Endothelial cell of umbilical vein (primary cell): ENCODE data around the gene FAS. TPM values are rescaled to one million over a fixed set of nuclear protein-coding genes. Genes with fewer than 3 reads are reported as not detected.

Source experiments
- BruUV-seq: library from RNA; stranded (reverse); fragments of 400-500 nt; replicated peaks from 2 replicates; lab custom pipeline; 2021; lab: Mats Ljungman, UMichigan
- CTCF ChIA-PET: fragments of 300-600, 350-600 bp; sonication (Branson Sonifier 250); formaldehyde crosslinking; loops from one replicate; lab custom pipeline; 2021; ENCODE audit warnings: antibody characterized with exemption, inconsistent platforms; lab: Charles Lee
- POLR2A ChIA-PET: fragments of 300-600, 350-600 bp; sonication (Branson Sonifier 250); formaldehyde crosslinking; loops from one replicate; lab custom pipeline; 2021; ENCODE audit warnings: antibody characterized with exemption, inconsistent platforms; lab: Charles Lee
- DNase-seq: peaks from one replicate; pipeline ENCODE4 v3.0.0-alpha.2; 2011; ENCODE audit warnings: low read depth, low spot score
- FAIRE-seq: peaks from 2 replicates; lab custom pipeline; 2011; peaks lifted over from hg19 to GRCh38; lab: Jason Lieb, UNC
- H2AFZ ChIP-seq: 2 replicates; pipeline ENCODE4 v1.6.0; 2012; ENCODE audit warnings: low read depth, low read length, control low read depth, inconsistent platforms
- H3K27ac ChIP-seq: 2 replicates; pipeline ENCODE4 v1.5.1; 2011; ENCODE audit warnings: low read depth, mild to moderate bottlenecking, control low read depth, low read length, moderate library complexity; ENCODE audit not compliant: insufficient read depth
- H3K27me3 ChIP-seq, 2 experiments: 2 replicates each; pipeline versions ENCODE4 v1.6.0 to v1.6.1; 2011; ENCODE audit warnings: low read length in 2 of 2, mixed read lengths in 1 of 2; ENCODE audit not compliant: control insufficient read depth in 2 of 2, insufficient read depth in 2 of 2
- H3K36me3 ChIP-seq, 2 experiments: 2 replicates in 1 of 2; 3 replicates in 1 of 2; pipeline ENCODE4 v1.5.1; 2011; ENCODE audit warnings: low read length in 2 of 2, mild to moderate bottlenecking in 1 of 2, moderate library complexity in 1 of 2; ENCODE audit not compliant: control insufficient read depth in 2 of 2, insufficient read depth in 2 of 2; ENCODE audit errors: extremely low read depth in 1 of 2
- H3K4me1 ChIP-seq: 3 replicates; pipeline ENCODE4 v1.5.1; 2011; ENCODE audit warnings: mild to moderate bottlenecking, low read length; ENCODE audit not compliant: control insufficient read depth, insufficient read depth; ENCODE audit errors: extremely low read depth
- H3K4me2 ChIP-seq: 2 replicates; pipeline ENCODE4 v1.6.1; 2011; ENCODE audit warnings: low read length, control low read depth, mixed read lengths; ENCODE audit not compliant: insufficient read depth
- H3K4me3 ChIP-seq, 3 experiments: fragments of 200-600 bp in 1 of 3; sonication (generic), shearing (Covaris generic) in 1 of 3; replicated peaks in 1 of 3; 2 replicates each; pipeline ENCODE4 v1.5.1; 2011 to 2016; ENCODE audit warnings: control low read depth in 3 of 3, low read length in 3 of 3, mild to moderate bottlenecking in 2 of 3, inconsistent platforms in 1 of 3, low read depth in 1 of 3, moderate library complexity in 1 of 3; ENCODE audit not compliant: insufficient read depth in 1 of 3
- H3K79me2 ChIP-seq: 2 replicates; pipeline ENCODE4 v1.6.0; 2012; ENCODE audit warnings: low read length, inconsistent platforms; ENCODE audit not compliant: control insufficient read depth, insufficient read depth
- H3K9ac ChIP-seq: replicated peaks from 2 replicates; pipeline ENCODE3; 2011; ENCODE audit warnings: low read length, control low read depth; ENCODE audit not compliant: insufficient read depth; ENCODE audit errors: extremely low read depth
- H3K9me1 ChIP-seq: replicated peaks from 3 replicates; pipeline ENCODE4 v1.6.0; 2011; ENCODE audit warnings: mild to moderate bottlenecking, low read length; ENCODE audit not compliant: control insufficient read depth, insufficient read depth; ENCODE audit errors: extremely low read depth
- H3K9me3 ChIP-seq: replicated peaks from 2 replicates; pipeline ENCODE4 v1.5.1; 2012; ENCODE audit warnings: low read length, inconsistent platforms; ENCODE audit not compliant: control insufficient read depth, insufficient read depth
- H4K20me1 ChIP-seq: replicated peaks from 2 replicates; pipeline ENCODE3; 2011; ENCODE audit warnings: mild to moderate bottlenecking, low read length; ENCODE audit not compliant: control insufficient read depth, insufficient read depth; ENCODE audit errors: extremely low read depth
- FOS ChIP-seq: IDR thresholded peaks from 2 replicates; pipeline ENCODE4 v1.6.1; 2011; ENCODE audit warnings: mild to moderate bottlenecking, low read length, moderate library complexity, borderline replicate concordance; ENCODE audit not compliant: insufficient read depth
- GATA2 ChIP-seq: IDR thresholded peaks from 2 replicates; pipeline ENCODE4 v1.7.0; 2011; ENCODE audit warnings: low read depth, mild to moderate bottlenecking, moderate library complexity, mixed read lengths, low read length; ENCODE audit not compliant: insufficient read length, insufficient read depth
- MYC ChIP-seq: IDR thresholded peaks from one replicate; pipeline ENCODE4 v1.6.1; 2011; ENCODE audit warnings: mild to moderate bottlenecking, low read depth, low read length
- POLR2A ChIP-seq: IDR thresholded peaks from 2 replicates; pipeline ENCODE4 v1.6.1; 2012; ENCODE audit warnings: low read depth, mild to moderate bottlenecking, control low read depth, low read length
- dilution Hi-C: fragments of 300-500 bp; cut with MboI; formaldehyde crosslinking; loops from one replicate; pipeline ENCODE4 v1.15.0; 2019; ENCODE audit warnings: low sequenced_read_pairs; ENCODE audit not compliant: extremely low pct_ligation_motif_present
- intact Hi-C: fragments of 100-400 bp; cut with micrococcal nuclease; formaldehyde crosslinking; loops from one replicate; pipeline ENCODE4 v1.10.0; 2022
- polyA plus RNA-seq, 4 experiments: library from polyadenylated mRNA; depleted of rRNA in 3 of 4; stranded (reverse) in 3 of 4; unstranded in 1 of 4; fragments of >200 nt; gene quantifications; 2 replicates each; pipeline versions ENCODE4 v1.2.1 to v1.2.3, GENCODE V29; 2011 to 2012; ENCODE audit warnings: missing spikeins in 1 of 4
- total RNA-seq: library from RNA; stranded (reverse); gene quantifications from 2 replicates; pipeline ENCODE4 v1.2.3, GENCODE V29; 2021
- TF ChIP-seq, protein P1 (sequence below), 2 donors: IDR thresholded peaks; 1 replicate in 1 of 2; 2 replicates in 1 of 2; pipeline ENCODE4 v1.5.1; 2011; ENCODE audit warnings: low read length in 2 of 2, mild to moderate bottlenecking in 2 of 2, moderate library complexity in 2 of 2, control low read depth in 1 of 2, inconsistent platforms in 1 of 2, low read depth in 1 of 2; ENCODE audit not compliant: insufficient read depth in 1 of 2; ENCODE audit errors: extremely low read depth in 1 of 2

The FAS gene
- total and polyA plus RNA-seq, 2 donors (not counting 3 experiments of a cell fraction or from before 2014, with no cell fraction given), result 2.0 to 6.1 TPM

DNA sequence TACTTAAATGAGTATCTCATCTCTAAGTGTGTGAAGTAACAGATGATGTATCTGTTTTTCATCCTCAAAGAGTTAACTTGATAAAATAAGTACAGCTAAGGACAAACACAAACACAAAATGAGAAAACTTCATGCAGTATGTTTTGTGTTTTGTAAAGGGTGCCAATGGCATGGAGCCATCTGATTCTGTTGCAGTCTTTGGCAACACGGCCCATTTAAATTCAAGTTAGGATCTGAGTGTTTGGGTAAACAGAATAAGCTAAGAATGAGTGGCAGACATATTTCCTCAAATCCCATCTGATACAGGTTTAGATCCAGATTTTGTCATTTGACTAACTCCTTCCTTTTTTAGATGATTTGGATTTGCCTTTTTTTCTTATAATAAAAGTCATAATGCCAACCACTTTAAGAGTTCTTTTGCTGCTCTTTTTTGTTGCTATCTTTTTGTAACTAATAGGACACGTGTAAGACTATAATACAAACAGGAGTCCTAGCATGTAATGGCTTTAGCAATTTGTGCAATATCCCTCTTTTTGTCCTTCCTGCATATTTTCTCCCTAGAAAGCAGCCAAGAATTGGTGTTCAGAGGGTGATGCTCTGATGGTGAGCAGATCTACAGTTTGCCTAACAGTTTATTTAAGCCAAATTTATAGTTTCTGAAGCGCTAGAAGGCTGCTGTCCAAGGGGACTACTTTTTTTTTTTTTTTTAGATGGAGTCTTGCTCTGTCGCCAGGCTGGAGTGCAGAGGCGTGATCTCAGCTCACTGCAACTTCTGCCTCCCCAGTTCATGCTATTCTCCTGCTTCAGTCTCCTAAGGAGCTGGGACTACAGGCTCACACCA lies 19.2 kb upstream of the FAS start:
- H3K9ac ChIP-seq, result no peak overlapping the region
- H3K4me1 ChIP-seq, result peaks cover 8% of the 10 kb centered on the region
- no peak overlapping the region for H2AFZ ChIP-seq
- FAIRE-seq (no peak), DNase-seq (no peak)
- no peak overlapping the region for H3K4me2 ChIP-seq
- no peak overlapping the region for H3K27ac ChIP-seq
- peaks cover 14 to 16% of the 10 kb centered on the region in 2 experiments for H3K27me3 ChIP-seq
- no peaks in the 10 kb centered on the region for H3K79me2 ChIP-seq
- BruUV-seq, result no TSS peak
- no peaks in the 10 kb centered on the region for H3K9me3 ChIP-seq
- ChIA-PET CTCF (interaction anchor here (0.9 kb wide), 1 partner anchor 11 kb away, joined by 4 read pairs; no protein-coding TSS in a partner anchor), POLR2A (no interaction called here)
- H4K20me1 ChIP-seq, result no peaks in the 10 kb centered on the region
- dilution Hi-C loops (no loop called here), intact Hi-C loops (no loop called here)
- H3K4me3 ChIP-seq, result no peak overlapping the region
- TF ChIP-seq MYC (no peak), FOS (no peak), GATA2 (no peak), POLR2A (no peak)
- TF ChIP-seq, protein P1, sequence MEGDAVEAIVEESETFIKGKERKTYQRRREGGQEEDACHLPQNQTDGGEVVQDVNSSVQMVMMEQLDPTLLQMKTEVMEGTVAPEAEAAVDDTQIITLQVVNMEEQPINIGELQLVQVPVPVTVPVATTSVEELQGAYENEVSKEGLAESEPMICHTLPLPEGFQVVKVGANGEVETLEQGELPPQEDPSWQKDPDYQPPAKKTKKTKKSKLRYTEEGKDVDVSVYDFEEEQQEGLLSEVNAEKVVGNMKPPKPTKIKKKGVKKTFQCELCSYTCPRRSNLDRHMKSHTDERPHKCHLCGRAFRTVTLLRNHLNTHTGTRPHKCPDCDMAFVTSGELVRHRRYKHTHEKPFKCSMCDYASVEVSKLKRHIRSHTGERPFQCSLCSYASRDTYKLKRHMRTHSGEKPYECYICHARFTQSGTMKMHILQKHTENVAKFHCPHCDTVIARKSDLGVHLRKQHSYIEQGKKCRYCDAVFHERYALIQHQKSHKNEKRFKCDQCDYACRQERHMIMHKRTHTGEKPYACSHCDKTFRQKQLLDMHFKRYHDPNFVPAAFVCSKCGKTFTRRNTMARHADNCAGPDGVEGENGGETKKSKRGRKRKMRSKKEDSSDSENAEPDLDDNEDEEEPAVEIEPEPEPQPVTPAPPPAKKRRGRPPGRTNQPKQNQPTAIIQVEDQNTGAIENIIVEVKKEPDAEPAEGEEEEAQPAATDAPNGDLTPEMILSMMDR (IDR thresholded peaks at IDR 0.05; ENCODE audit: extremely low read depth in 1 of 2, insufficient read depth in 1 of 2, low read depth in 1 of 2, low read length in 2 of 2), result no peak
- no peaks in the 10 kb centered on the region for H3K9me1 ChIP-seq
- no peaks in the 10 kb centered on the region for H3K36me3 ChIP-seq
